UCSD-AML1 (cell line): ENCODE results near the gene SERINC3.
"Not testable (repeated sequence)": the region's sequence is repeated elsewhere in the genome, so short reads cannot be mapped to it uniquely, and the experiment has no call there.

Experiments used
- DNase-seq: peaks from one replicate; lab custom pipeline; 2025; ENCODE audit not compliant: unreplicated experiment; lab: John Stamatoyannopoulos, UW

Gene SERINC3

GRCh38 chr20:44521484-44522481 is at the start of gene SERINC3:
TSS of gene SERINC3 (minus strand) at chr20:44522070. CDS start at chr20:44521951, 119 bp downstream.
- peak; percentile 95 for DNase-seq

DNA sequence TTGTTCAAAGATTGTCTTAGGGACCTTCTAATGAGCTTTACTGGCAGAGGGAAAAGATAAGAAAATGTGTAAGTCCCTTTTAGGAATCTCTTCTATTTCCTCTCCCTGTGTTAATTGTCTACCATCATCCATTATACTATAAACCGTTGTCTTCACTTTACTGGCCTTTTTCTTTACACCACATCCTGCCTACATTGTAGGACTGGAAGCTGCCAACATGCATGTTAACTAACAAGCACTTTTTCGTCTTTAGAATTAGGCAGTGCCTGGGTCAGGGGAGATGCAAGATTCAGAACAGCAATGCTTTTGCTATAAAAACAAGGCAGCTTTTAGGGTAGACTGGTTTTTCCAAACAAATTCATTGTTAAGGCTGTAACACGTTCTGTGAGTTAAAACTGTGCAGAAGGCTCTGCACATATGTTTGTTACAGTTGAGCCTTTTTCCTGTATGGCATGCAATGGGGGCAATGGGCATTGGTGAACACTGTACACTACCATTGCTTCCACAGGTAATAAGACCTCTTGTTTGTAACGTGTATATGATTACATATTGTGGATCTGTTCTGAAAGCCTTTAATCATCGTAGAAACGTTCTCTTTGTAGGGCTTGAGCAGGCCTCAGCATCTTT is 49.6 kb upstream of the SERINC3 start:
- no peak for DNase-seq

- DNase-seq = no peak
Observed at GRCh38 chr20:44570367-44570766, 48.5 kb upstream of the SERINC3 start.

GRCh38 chr20:44566811-44567210 is 44.9 kb upstream of the SERINC3 start:
- DNase-seq = no peak

DNA sequence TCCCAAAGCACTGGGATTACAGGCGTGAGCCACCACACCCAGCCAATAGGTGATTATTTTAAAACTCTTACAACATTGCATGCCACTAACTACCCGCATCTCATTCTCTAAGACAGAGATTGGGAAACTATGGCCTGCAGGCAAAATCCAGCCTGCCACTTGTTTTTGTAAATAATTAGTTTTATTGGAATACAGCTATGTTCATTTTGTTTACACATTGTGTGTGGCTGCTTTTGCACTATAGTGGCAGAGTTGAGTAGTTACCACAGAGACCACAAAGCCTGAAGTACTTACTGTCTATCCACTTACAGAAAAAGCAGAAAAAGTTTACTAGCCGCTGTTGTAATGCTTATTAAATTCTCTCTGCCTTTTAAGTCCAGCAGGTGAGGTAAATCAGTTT is 44.1 kb upstream of the SERINC3 start:
- no peak for DNase-seq

GRCh38 chr20:44561876-44562275 is 40.0 kb upstream of the SERINC3 start:
- DNase-seq = no peak

DNA sequence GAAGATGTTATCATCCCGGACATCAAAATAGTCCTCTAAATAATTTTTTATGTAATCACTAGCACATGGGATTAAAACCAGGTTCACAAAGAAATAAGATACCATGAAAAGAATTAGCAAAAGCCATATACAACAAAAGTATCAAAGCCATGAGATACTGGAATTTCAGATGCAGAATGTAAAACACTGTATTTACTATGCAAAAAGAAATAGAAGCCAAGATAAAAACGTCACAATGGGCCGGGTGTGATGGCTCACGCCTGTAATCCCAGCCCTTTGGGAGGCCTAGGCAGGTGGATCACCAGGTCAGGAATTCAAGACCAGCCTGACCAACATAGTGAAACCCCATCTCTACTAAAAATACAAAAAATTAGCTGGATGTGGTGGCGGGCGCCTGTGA is 38.9 kb upstream of the SERINC3 start:
- DNase-seq = not testable (repeated sequence)

- no peak for DNase-seq
Observed at GRCh38 chr20:44560229-44560628, 38.4 kb upstream of the SERINC3 start.

GRCh38 chr20:44559302-44559701 is 37.4 kb upstream of the SERINC3 start:
- DNase-seq = no peak

DNA sequence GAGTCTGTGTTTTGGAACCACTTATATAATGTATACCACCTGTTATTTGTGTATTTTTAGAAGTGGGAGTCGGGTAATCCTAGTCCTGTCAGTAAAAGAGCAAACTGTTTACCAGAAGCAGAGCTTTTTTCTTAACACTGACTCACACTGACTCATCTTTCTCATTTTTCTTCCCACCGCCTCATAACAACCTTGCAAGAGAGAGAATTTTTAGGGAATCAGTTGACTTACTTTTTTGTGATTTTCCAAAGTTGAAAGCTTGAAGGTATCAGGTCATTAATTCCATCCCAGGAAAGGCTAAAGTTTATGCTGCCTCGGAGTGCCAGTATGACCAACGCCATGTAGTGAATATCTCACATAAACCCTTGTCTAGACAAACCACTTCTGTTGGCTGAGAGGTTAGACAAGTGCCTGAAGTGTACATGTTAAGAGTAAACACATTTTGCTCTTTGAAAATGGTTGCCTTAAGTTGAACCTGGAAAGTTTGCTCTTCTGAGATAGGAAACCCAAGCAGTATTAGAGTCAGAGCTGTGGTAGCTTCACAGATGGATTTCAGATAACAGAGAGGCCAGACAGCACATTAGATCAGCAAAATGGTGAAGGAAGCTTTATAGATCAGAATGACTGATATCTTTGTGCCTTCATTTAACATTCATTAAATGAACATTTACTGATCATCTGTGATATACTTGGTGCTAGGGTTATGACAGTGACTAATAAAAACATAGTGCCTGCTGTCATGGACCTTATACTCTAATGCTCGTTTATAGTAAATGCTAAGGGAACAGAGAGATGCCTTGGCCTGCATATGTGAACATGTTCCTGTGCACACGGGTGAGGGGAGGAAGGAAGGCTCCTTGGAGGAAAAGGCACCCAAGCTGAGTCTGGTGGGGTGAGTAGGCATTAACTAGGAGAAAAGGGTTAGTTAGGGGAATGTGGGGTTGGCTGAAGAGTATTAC is 31.4 kb upstream of the SERINC3 start:
- DNase-seq = no peak

DNA sequence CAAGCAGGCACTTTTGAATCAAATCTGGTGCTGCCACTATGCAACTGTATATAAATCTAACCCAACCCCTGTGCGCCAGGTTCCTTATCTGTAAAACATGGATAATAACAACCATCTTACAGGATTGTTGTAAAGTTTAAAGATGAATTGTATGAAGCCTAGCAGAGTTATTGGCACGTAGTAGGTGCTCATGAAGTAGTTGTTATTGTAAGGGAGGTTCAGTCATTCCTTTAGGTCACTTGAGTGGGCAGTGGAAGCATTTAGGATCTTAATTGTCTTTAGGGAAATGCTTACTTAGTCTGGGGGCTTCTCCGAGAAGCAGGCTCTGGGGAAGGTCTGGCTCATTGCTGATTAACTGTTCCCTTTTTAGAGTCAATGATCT is 30.7 kb upstream of the SERINC3 start:
- no peak for DNase-seq

DNA sequence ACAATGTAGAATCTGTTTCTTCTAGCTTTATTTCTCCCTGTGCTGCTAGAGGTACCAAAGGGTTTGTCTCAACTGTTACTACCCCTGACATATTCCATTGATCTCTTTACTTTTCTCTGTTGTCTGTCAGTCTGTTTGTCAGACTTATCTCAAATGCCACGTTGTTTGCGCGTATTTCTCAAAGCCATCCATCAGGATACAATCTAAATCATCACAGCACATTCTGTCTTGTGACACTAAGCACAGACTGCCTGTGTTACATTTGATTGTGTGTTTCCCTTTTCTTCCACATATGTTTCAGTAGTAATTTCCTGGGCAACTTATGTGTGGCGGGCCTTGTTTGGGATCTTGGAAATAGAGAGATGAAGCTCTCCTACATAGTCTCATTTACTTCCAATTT is 30.2 kb upstream of the SERINC3 start:
- DNase-seq = no peak

DNA sequence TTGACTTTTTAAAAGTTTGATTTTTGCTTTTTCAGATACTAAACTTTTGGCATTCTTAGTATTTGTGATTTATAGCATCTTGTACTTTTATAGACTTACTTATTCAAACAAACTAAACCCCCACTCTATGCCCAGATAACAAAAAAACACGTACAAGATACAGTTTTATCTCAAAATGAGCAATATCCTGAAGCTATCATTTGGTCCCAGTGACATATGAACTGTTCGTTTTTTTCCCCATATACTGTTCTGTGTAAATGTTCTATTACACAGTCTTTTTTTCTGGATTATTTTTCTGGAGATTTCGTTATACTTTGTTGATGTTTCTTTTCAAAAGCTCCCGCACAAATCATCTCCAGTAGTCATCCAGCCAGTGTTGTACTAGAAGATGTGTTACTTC is 27.3 kb upstream of the SERINC3 start:
- DNase-seq = no peak

DNA sequence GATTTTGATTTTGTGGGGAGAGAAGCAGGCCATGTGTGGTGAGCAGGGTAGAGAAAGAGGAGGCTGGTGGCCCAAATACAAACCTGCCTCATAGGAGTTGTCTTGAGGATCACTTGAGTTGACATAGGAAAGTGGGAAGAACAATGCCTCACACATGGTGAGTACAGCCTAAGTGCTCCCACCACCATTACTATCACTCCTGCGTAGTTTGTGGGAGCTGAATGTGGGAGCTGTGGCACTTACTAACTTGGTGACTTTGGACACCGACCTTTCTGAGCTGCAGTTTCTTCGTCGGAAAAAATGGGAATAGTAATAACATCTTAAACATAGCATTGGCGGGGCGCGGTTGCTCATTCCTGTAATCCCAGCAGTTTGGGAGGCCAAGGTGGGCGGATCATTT is 25.5 kb upstream of the SERINC3 start:
- DNase-seq = no peak

DNA sequence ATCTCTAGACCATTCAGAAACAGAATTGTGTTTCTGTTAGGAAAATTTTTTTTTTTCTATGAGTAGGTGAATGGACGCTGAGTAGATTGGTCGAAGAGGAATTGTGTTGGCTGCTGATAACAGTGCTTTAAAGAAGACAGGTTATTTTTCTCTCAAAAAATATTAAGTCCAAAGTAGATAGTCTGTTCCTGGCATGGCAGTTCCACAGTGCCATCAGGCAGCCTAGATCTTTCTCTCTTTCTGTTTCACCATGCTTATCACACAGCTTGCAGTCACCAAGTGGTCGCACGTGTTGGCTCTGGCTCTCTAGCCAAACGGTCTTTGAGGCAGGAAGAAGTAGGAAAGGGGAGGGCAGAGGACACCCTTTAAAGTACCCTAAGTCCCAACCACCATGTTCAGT is 22.4 kb upstream of the SERINC3 start:
- no peak for DNase-seq

DNA sequence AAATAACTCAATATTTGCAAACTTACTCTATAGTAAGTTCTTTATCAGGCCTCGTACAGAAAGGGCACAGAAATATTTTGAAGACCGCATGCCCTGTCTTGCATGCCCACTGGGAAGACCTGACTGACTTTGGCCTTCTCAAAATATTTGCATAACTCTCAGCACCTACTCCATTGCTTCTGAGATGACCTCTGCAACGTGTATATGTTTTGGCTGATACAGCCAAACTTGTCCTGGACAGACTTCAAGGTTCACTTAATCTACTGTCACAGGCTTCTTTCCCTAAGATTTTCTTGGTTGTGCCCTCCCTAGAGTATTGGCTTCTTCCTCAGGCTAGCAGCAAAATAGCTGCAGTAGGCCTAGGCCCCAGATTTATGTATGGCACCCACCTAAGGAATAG is 21.5 kb upstream of the SERINC3 start:
- no peak for DNase-seq

DNA sequence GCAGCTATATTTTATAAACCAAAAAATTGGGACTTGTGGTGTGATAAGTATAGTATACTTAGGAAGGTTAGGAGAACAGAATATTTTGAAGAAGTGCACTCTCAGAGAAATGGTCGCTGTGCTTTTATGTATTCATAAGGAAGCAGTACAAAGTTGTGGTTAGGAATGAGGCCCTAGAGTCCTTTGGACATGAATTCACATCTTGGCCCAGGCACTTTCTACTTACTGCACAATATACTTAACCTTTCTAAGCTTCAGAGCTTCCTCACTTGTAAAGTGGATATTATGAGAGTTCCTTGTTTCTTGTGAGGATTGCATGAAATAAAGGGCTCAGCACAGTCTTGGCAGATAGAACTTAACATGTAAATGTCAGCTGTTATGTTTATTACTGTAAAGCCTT is 21.0 kb upstream of the SERINC3 start:
- no peak for DNase-seq

GRCh38 chr20:44541992-44542391 is 20.1 kb upstream of the SERINC3 start:
- DNase-seq = no peak

GRCh38 chr20:44540834-44541233 is 19.0 kb upstream of the SERINC3 start:
- no peak for DNase-seq

DNA sequence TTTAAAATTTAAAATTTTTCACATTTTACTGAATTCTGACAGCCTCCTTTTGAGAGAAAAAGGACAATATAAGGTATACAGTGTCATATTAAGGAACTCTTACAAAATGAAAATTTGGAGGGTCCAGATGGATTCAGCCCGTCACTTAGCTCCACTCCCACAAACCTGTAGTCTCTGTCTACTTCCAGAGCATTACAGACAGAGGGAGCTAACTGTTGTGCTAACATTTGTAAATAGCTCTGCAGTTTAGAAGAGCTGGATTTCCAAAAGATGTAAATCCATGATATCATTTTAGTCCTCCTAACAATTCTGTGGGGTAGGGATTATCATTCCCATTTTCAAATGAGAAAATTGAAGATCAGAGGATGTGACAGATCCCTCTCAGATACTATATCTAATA is 16.1 kb upstream of the SERINC3 start:
- DNase-seq = no peak

DNA sequence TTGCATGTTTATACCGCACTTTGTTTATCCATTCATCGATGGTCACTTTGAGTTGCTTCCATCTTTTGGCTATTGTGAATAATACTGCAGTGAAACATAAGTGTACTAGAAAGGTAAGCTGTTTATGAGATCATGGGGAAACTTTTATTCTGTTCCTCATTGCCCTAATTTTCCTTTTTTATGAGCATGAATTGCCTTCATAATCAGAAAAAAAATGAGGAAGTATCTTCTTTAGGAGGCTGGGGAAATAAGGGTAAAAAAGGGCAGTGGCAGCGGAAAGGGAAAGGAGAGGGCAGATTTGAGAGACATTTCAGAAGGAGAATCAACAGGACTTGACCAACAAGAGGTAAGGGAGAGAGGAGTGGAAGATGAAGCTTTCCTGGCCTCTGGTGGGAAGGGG is 14.3 kb upstream of the SERINC3 start:
- no peak for DNase-seq
